HepG2 (cell line): ENCODE measurements around the gene ANKRD52. TPM values are rescaled to one million over a fixed set of nuclear protein-coding genes. Genes with fewer than 3 reads are reported as not detected.
A peak's percentile ranks its signal among the peaks of the same experiment; 100 is the strongest.

Experiments used
- FOXK2 ChIP-seq: fragments of 450-650 bp; IDR thresholded peaks from 2 replicates; pipeline ENCODE4 v1.6.1; 2016
- KAT8 ChIP-seq: IDR thresholded peaks from 2 replicates; pipeline ENCODE4 v1.6.1; 2016; ENCODE audit warnings: missing genetic modification reagents, missing compliant biosample characterization
- KDM3A ChIP-seq: IDR thresholded peaks from 2 replicates; pipeline ENCODE4 v1.6.1; 2018; ENCODE audit warnings: low read depth, missing compliant biosample characterization
- LCORL ChIP-seq, 2 experiments: fragments of 450-650 bp in 1 of 2; sonication (generic) in 1 of 2; formaldehyde crosslinking in 1 of 2; IDR thresholded peaks; 2 replicates each; pipeline versions ENCODE4 v1.5.0 to v1.6.1; 2017 to 2020; ENCODE audit warnings: antibody characterized with exemption in 1 of 2, missing genetic modification reagents in 1 of 2
- MAZ ChIP-seq, 2 experiments: sonication (generic) in 1 of 2; formaldehyde crosslinking in 1 of 2; IDR thresholded peaks; 2 replicates each; pipeline versions ENCODE4 v1.5.0 to v1.6.1; 2012 to 2020; ENCODE audit warnings: low read depth in 2 of 2, mild to moderate bottlenecking in 2 of 2, borderline replicate concordance in 1 of 2, improper control_type of control experiment in 1 of 2, low read length in 1 of 2, missing genetic modification reagents in 1 of 2, moderate library complexity in 1 of 2
- MEIS2 ChIP-seq: sonication (generic); formaldehyde crosslinking; IDR thresholded peaks from 2 replicates; pipeline ENCODE4 v1.9.0; 2021; ENCODE audit warnings: mild to moderate bottlenecking, missing genetic modification reagents
- MTA3 ChIP-seq: sonication (generic); formaldehyde crosslinking; IDR thresholded peaks from 2 replicates; pipeline ENCODE4 v1.4.0; 2020; ENCODE audit warnings: missing genetic modification reagents
- POGK ChIP-seq: sonication (generic); formaldehyde crosslinking; conservative IDR thresholded peaks from 2 replicates; pipeline ENCODE4 v1.8.0; 2022; ENCODE audit warnings: mild to moderate bottlenecking, moderate library complexity, missing genetic modification reagents
- RARG ChIP-seq: sonication (generic); formaldehyde crosslinking; IDR thresholded peaks from 2 replicates; pipeline ENCODE4 v1.4.0; 2020; ENCODE audit warnings: low read depth, mild to moderate bottlenecking, missing genetic modification reagents
- RCOR2 ChIP-seq: IDR thresholded peaks from 2 replicates; pipeline ENCODE4 v1.6.1; 2016; ENCODE audit warnings: missing biosample characterization, missing genetic modification reagents
- REPIN1 ChIP-seq: sonication (generic); formaldehyde crosslinking; IDR thresholded peaks from 2 replicates; pipeline ENCODE4 v1.8.0; 2022; ENCODE audit warnings: missing genetic modification reagents, low read depth, mild to moderate bottlenecking, borderline replicate concordance
- RFX3 ChIP-seq: IDR thresholded peaks from 2 replicates; pipeline ENCODE4 v1.6.1; 2016; ENCODE audit warnings: missing biosample characterization, missing genetic modification reagents
- RFXANK ChIP-seq: IDR thresholded peaks from 2 replicates; pipeline ENCODE4 v1.6.1; 2016
- SATB2 ChIP-seq: sonication (generic); formaldehyde crosslinking; IDR thresholded peaks from 2 replicates; pipeline ENCODE4 v1.5.0; 2020; ENCODE audit warnings: missing genetic modification reagents
- SMAD3 ChIP-seq: sonication (generic); formaldehyde crosslinking; IDR thresholded peaks from 2 replicates; pipeline ENCODE4 v1.4.0; 2020; ENCODE audit warnings: missing genetic modification reagents
- SOX13 ChIP-seq, 3 experiments: fragments of 450-650 bp in 1 of 3; sonication (generic) in 1 of 3; formaldehyde crosslinking in 1 of 3; IDR thresholded peaks in 2 of 3; conservative IDR thresholded peaks in 1 of 3; 2 replicates each; pipeline versions ENCODE4 v1.5.0 to v1.6.1; 2016 to 2020; ENCODE audit warnings: antibody characterized with exemption in 1 of 3, mild to moderate bottlenecking in 1 of 3, missing compliant biosample characterization in 1 of 3, missing genetic modification reagents in 1 of 3, moderate library complexity in 1 of 3
- ZBTB20 ChIP-seq: sonication (generic); formaldehyde crosslinking; IDR thresholded peaks from 2 replicates; pipeline ENCODE4 v1.8.1; 2023; ENCODE audit warnings: missing genetic modification reagents, low read depth, mild to moderate bottlenecking, borderline replicate concordance
- ZFX ChIP-seq: sonication (generic); formaldehyde crosslinking; IDR thresholded peaks from 2 replicates; pipeline ENCODE4 v1.4.0; 2020; ENCODE audit warnings: mild to moderate bottlenecking, low read depth, missing genetic modification reagents, moderate library complexity
- ZNF562 ChIP-seq: sonication (generic); formaldehyde crosslinking; IDR thresholded peaks from 2 replicates; pipeline ENCODE4 v1.8.0; 2022; ENCODE audit warnings: missing genetic modification reagents, borderline replicate concordance
- ZNF563 ChIP-seq: sonication (generic); formaldehyde crosslinking; IDR thresholded peaks from 2 replicates; pipeline ENCODE4 v1.8.0; 2022; ENCODE audit warnings: mild to moderate bottlenecking, moderate library complexity, missing genetic modification reagents
- ZNF713 ChIP-seq: sonication (generic); formaldehyde crosslinking; IDR thresholded peaks from 2 replicates; pipeline ENCODE4 v1.4.0; 2020; ENCODE audit warnings: mild to moderate bottlenecking, missing genetic modification reagents
- ZNF746 ChIP-seq: sonication (generic); formaldehyde crosslinking; IDR thresholded peaks from 2 replicates; pipeline ENCODE4 v1.8.0; 2022; ENCODE audit warnings: mild to moderate bottlenecking, missing genetic modification reagents
- ZNF761 ChIP-seq: sonication (generic); formaldehyde crosslinking; conservative IDR thresholded peaks from 2 replicates; pipeline ENCODE4 v1.4.0; 2020; ENCODE audit warnings: mild to moderate bottlenecking, missing genetic modification reagents
- ZSCAN12 ChIP-seq: sonication (generic); formaldehyde crosslinking; IDR thresholded peaks from 2 replicates; pipeline ENCODE4 v1.9.0; 2021; ENCODE audit warnings: mild to moderate bottlenecking, missing genetic modification reagents
- polyA plus RNA-seq, 8 experiments: library from polyadenylated mRNA; depleted of rRNA in 3 of 8; stranded (reverse) in 7 of 8; unstranded in 1 of 8; fragments of >200 nt; fragmentation: Illumina TruSeq in 4 of 8; extraction: Trizol in 4 of 8; gene quantifications; 2 replicates each; pipeline versions ENCODE4 v1.2.1 to v1.2.3, GENCODE V29; 2011 to 2016; ENCODE audit warnings: low read depth in 4 of 8, missing spikeins in 1 of 8, mixed read lengths in 1 of 8; ENCODE audit not compliant: insufficient read depth in 1 of 8
- total RNA-seq, 5 experiments: library from RNA; depleted of rRNA; stranded (reverse); fragments of >200 nt; fragmentation: Illumina TruSeq; extraction: Trizol; gene quantifications; 2 replicates each; pipeline ENCODE4 v1.2.3, GENCODE V29; 2016; ENCODE audit warnings: low read depth in 1 of 5
- TF ChIP-seq, protein P1 (sequence below): sonication (generic); formaldehyde crosslinking; conservative IDR thresholded peaks from 2 replicates; pipeline ENCODE4 v1.4.0; 2020; ENCODE audit warnings: missing genetic modification reagents
- TF ChIP-seq, protein P2 (sequence below): sonication (generic); formaldehyde crosslinking; IDR thresholded peaks from 2 replicates; pipeline ENCODE4 v1.4.0; 2020; ENCODE audit warnings: missing genetic modification reagents, low read depth, mild to moderate bottlenecking, borderline replicate concordance

The ANKRD52 gene
- total and polyA plus RNA-seq, 2 of the 13 experiments (the other 11 are each of a cell fraction or from before 2014, with no cell fraction given) = 7.8 to 9.2 TPM

- TF ChIP-seq, protein P1, sequence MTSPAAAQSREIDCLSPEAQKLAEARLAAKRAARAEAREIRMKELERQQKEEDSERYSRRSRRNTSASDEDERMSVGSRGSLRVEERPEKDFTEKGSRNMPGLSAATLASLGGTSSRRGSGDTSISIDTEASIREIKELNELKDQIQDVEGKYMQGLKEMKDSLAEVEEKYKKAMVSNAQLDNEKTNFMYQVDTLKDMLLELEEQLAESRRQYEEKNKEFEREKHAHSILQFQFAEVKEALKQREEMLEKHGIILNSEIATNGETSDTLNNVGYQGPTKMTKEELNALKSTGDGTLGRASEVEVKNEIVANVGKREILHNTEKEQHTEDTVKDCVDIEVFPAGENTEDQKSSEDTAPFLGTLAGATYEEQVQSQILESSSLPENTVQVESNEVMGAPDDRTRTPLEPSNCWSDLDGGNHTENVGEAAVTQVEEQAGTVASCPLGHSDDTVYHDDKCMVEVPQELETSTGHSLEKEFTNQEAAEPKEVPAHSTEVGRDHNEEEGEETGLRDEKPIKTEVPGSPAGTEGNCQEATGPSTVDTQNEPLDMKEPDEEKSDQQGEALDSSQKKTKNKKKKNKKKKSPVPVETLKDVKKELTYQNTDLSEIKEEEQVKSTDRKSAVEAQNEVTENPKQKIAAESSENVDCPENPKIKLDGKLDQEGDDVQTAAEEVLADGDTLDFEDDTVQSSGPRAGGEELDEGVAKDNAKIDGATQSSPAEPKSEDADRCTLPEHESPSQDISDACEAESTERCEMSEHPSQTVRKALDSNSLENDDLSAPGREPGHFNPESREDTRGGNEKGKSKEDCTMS (CRISPR knock-in tag) = no peak
- TF ChIP-seq KAT8 (CRISPR knock-in tag) (peak; percentile 88), POGK (peak; percentile 76; the same call in 1 of the 2 replicates), RFXANK (peak; percentile 89; the same call in 1 of the 2 replicates), ZBTB20 (CRISPR knock-in tag) (no peak), KDM3A (CRISPR knock-in tag) (peak; percentile 61; the same call in 1 of the 2 replicates), MAZ (IDR thresholded peaks at IDR 0.05; ENCODE audit: borderline replicate concordance, low read depth, low read length) (peak; percentile 58; the same call in 1 of the 2 replicates), MAZ (CRISPR knock-in tag; IDR thresholded peaks at IDR 0.05; ENCODE audit: low read depth) (peak; percentile 76), RFX3 (CRISPR knock-in tag) (no peak), ZSCAN12 (CRISPR knock-in tag) (no peak), ZNF713 (CRISPR knock-in tag) (no peak), SOX13 (IDR thresholded peaks at IDR 0.05) (no peak), SOX13 (CRISPR knock-in tag; conservative IDR thresholded peaks at IDR 0.05 in 1 of 2, IDR thresholded peaks at IDR 0.05 in 1 of 2) (no peak), ZFX (CRISPR knock-in tag) (peak; percentile 53; the same call in 1 of the 2 replicates), REPIN1 (peak; percentile 26; the same call in 1 of the 2 replicates), FOXK2 (no peak), SATB2 (no peak), MEIS2 (CRISPR knock-in tag) (no peak), MTA3 (CRISPR knock-in tag) (no peak), ZNF746 (CRISPR knock-in tag) (0 out of 2 replicates have a peak, but pooled peaks have one; percentile 86), RARG (no peak), LCORL (IDR thresholded peaks at IDR 0.05) (no peak), LCORL (CRISPR knock-in tag; IDR thresholded peaks at IDR 0.05) (peak; percentile 77), ZNF761 (no peak), SMAD3 (CRISPR knock-in tag) (peak; percentile 34; the same call in 1 of the 2 replicates), ZNF562 (CRISPR knock-in tag) (no peak), ZNF563 (CRISPR knock-in tag) (peak; percentile 75; the same call in 1 of the 2 replicates), RCOR2 (CRISPR knock-in tag) (peak; percentile 36; the same call in 1 of the 2 replicates)
- TF ChIP-seq, protein P2, sequence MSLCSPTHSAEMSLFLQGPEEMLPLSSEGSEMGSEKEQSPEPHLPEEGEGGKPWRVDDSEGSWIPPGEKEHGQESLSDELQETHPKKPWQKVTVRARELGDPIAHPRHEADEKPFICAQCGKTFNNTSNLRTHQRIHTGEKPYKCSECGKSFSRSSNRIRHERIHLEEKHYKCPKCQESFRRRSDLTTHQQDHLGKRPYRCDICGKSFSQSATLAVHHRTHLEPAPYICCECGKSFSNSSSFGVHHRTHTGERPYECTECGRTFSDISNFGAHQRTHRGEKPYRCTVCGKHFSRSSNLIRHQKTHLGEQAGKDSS (CRISPR knock-in tag) = 0 out of 2 replicates have a peak, but pooled peaks have one; percentile 35
These were observed 34.0 kb downstream of the ANKRD52 start, which contains the start of gene NABP2 (continued) for GRCh38 chr12:56224102-56224701.
